Heart left ventricle (tissue), 13 donors: ENCODE measurements around the gene TBX1.

Experiments used
- POLR2A ChIP-seq, 2 donors: fragments of 450-650 bp; IDR thresholded peaks; one replicate each; pipeline ENCODE4 v1.6.1; 2017; ENCODE audit warnings: antibody characterized with exemption in 2 of 2, mild to moderate bottlenecking in 2 of 2, moderate library complexity in 2 of 2
- TF ChIP-seq, protein P1 (sequence below), 12 donors: fragments of 200-600 bp; sonication (generic) in 4 of 12; IDR thresholded peaks; one replicate each; pipeline versions ENCODE4 v1.5.0 to v1.8.0; 2018 to 2022; ENCODE audit warnings: antibody characterized with exemption in 12 of 12, mild to moderate bottlenecking in 5 of 12
- donor health status: ischemic (EF 13 %, LVEDD 7.1; RV severe dilation, severe dysfunction).
- donor health status: DM: no; HTN: yes; CAD: no.
- donor health status: DM: no; HTN: no; CAD: no.
- donor health status: ischemic (EF 25% LVEDD 6.9; RV normal size, moderate dysfunction).
- donor health status: ischemic (EF 25% LVEDD 5.7; RV mildly dilated, moderate dysfunction).
- donor health status: ischemic (EF 35%, LVEDD 5.7; RV mildly dilated, moderate dysfunction).
- donor health status: nonischemic (EF 11% LVEDD 7.7; RV severe dilation, severe dysfunction).
- donor health status: DM: yes; HTN: yes; CAD: no.
- donor health status: PGD.
- donor health status: ischemic (EF 29% LVEDD 5.4; RV normal size, mild dysfunction).
- donor health status: nonischemic (EF 23%, LVEDD 6.1; RV moderate dilation, normal function).

DNA sequence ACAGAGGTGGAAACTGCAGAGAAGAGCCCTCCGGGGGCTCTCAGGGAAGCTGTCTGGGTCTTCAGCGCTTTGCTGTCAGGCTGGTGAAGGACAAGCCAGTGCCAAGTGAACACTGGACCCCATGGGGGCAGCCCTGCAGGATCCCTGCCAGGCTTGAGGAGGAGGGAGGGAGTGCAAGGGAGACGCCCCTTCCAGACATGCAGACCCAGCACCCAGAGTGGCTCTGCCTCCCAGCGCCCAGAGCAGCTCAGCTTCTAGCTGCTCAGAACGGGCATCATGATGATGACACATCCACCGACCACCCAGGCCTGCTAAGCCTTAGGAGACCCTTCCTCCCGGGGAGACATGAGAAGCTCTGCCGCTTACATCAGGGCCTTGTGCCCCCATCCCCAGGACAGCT, 39.7 kb downstream of the TBX1 start:
- TF ChIP-seq, protein P1, sequence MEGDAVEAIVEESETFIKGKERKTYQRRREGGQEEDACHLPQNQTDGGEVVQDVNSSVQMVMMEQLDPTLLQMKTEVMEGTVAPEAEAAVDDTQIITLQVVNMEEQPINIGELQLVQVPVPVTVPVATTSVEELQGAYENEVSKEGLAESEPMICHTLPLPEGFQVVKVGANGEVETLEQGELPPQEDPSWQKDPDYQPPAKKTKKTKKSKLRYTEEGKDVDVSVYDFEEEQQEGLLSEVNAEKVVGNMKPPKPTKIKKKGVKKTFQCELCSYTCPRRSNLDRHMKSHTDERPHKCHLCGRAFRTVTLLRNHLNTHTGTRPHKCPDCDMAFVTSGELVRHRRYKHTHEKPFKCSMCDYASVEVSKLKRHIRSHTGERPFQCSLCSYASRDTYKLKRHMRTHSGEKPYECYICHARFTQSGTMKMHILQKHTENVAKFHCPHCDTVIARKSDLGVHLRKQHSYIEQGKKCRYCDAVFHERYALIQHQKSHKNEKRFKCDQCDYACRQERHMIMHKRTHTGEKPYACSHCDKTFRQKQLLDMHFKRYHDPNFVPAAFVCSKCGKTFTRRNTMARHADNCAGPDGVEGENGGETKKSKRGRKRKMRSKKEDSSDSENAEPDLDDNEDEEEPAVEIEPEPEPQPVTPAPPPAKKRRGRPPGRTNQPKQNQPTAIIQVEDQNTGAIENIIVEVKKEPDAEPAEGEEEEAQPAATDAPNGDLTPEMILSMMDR (IDR thresholded peaks at IDR 0.05), result no peak
- no peak for TF ChIP-seq POLR2A (IDR thresholded peaks at IDR 0.05)
